Mucosa of gallbladder (tissue), 1 donor: ENCODE measurements around the gene XAGE5. TPM values are rescaled to one million over a fixed set of nuclear protein-coding genes. Genes with fewer than 3 reads are reported as not detected.
"Not testable (repeated sequence)": the region's sequence is repeated elsewhere in the genome, so short reads cannot be mapped to it uniquely, and the experiment has no call there.

ENCODE experiments used
- DNase-seq: peaks from one replicate; pipeline ENCODE4 v3.0.0-alpha.2; 2020; ENCODE audit warnings: low spot score
- total RNA-seq: library from RNA; stranded (reverse); gene quantifications from one replicate; pipeline ENCODE4 v1.2.1, GENCODE V29; 2021
- donor health status: DM: no; HTN: no; CAD: no.

XAGE5 gene, protein sequence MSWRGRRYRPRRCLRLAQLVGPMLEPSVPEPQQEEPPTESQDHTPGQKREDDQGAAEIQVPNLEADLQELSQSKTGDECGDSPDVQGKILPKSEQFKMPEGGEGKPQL
- total RNA-seq = not detected

DNA sequence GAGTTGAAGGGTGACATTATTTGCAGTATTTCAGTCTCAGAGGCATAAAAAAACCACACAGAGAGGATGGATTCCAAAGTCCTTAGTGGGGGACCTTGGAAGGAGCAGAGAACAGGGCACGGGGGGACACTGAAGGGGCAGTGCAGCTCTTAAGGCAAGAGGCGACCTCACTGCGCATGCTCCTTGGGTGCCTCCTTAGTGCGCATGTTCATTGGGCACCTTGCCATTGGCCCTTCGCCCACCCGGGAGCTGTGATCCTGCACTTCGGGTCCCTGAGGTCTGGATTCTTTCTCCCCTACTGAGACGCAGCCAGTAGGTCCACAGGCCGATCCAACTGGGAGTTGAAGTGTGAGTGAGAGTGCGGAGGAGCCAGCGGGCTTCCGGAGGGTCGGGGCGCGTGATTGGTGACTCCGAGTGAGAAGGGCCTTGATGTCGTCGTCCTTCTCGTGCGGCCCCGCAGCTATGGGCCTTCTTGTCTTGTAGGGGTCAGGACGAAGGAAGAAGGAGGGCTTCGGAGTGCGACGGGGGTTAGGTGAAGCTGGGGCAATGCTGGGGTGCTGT, at the start of gene XAGE5:
XAGE5 (plus strand) TSS at position 223 of the 561 bp plus-strand sequence. CDS start 1,280 bp downstream, outside the sequence.
- no peak for DNase-seq

DNA sequence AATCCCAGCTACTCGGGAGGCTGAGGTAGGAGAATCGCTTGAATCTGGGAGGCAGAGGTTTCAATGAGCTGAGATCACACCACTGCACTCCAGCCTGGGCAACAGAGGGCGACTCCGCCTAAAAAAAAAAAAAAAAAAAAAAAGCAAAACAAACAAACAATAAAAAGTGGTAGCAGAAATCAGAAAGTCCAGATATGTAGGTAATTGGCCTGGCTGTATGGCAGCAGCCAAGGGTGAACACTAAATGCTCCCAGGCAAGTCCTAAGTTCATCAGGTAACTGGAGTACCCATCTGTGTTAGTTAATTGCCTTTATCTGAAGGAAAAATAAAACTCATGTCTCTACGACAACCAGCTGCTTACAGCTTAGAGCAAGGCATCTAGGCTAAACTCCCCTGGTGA, 45.1 kb upstream of the XAGE5 start:
- not testable (repeated sequence) for DNase-seq

DNA sequence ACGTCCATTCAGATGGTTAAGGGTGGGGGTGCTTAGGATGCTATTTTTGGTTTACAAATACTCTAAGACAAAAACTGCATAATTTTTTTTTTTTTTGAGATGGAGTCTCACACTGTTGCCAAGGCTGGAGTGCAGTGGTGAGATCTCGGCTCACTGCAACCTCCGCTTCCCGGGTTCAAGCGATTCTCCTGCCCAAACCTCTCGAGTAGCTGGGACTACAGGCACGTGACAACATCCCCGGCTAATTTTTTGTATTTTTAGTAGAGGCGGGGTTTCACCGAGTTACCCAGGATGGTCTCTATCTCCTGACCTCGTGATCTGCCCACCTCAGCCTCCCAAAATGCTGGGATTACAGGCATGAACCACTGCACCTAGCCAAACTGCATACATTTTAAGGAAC, 37.6 kb upstream of the XAGE5 start:
- not testable (repeated sequence) for DNase-seq

DNA sequence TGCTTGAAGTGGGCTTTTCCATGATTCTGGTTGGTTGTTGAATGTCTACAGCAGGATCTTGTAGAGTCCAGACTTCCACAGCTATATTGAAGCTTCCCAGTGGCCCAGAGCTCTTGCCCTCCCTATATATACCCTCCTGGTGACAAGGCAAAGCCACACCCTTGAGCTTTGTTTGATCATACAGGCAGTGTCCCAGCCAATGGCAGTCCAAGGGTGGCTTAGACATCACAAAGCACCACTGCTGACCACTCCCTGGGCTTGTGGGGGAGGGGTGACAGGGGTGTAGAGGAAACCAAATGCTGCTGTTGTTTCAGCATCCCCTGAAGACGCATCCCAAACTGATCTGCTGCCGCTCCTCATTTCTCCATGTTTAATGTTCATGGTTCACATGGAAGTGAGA, 13.8 kb upstream of the XAGE5 start, which contains the start of gene SPANXN5:
SPANXN5 (minus strand) TSS at position 101 of the 400 bp plus-strand sequence; CDS start at position 22, 79 bp downstream.
- DNase-seq = not testable (repeated sequence)

DNA sequence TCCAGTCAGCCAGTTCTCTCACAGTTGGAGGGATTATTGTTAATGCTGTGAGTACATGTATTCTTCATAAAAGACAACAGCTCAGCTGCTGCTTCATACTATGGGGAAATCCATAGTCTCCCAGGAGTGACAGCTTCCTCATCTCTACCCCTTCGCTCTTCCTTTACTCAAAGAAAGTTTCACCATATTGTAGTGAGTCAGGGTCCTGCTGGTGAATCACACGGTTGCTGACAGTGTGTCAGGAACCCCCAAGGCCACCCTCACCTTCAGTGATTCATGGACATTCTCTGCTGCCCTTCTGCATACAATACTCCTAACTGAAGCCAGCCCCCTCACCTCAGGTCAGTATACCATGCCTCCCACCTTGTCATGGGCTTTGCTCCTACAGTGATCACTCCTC, 6.2 kb upstream of the XAGE5 start:
- DNase-seq = not testable (repeated sequence)

DNA sequence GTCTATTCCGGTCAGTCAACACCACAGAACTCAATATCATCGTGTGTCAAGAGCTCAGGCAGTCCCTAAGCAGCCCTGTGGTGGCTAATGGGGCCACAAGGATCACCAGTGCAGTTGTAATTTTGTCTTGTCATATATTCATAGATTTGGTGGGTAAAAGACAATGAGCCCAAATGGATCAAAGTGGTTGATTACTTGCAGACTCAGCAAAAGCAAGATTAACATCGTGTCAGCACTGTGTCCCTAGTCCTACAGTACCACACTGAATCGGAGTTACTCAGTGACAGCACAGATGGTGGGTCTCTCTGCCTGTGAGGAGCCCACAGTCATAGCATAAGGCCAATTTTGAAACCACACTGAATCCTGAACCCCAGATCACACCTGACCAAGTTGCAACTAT, 8.7 kb downstream of the XAGE5 start:
- DNase-seq = no peak

DNA sequence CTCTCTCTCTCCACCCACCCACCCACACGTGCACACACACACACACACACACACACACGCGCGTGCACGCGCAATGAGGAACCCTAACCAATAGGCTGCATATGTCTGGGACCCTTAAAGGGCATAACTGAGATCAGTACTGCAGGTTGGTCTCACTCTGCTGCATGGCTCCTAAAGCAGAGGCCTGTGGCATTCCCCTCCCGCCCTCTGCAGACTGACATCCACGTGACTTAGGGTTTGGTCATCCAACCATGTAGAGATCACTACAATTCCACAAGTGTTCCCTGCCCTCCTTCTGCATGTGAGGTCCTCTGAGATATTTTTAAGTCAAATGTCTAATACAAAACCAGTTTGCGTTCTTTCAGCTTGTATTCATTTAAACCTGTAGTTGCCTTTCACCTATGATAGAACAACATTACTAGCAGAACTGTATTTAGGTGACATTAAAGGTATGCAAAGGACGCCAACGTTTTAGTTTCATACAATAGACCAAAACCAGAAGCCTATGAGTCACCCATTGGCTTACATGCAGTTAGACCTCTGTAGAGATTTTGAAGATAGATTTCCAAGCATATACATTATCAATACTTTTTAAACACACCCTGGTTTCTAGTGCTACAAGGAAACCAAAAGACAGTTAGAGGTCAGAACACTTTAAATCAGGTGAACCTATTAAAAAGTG, 10.1 kb downstream of the XAGE5 start:
- DNase-seq = no peak

DNA sequence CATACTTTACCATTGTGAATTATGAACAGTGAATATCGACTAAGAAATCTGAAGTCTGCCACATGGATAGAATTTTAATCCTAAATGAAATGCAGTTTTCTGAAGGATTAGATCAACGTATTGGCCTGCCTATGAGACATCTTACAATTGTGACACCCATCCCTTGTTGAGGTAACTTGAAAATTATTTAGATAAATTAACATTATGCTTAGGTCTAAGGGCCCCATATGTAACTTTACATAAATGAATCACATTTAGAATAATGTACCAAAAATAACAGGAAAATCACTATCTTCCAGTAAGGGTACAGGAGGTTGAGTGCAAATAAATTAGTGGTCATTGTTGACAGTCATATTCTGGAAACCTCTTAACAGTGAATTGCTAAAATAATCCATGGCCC, 13.5 kb downstream of the XAGE5 start:
- no peak for DNase-seq

DNA sequence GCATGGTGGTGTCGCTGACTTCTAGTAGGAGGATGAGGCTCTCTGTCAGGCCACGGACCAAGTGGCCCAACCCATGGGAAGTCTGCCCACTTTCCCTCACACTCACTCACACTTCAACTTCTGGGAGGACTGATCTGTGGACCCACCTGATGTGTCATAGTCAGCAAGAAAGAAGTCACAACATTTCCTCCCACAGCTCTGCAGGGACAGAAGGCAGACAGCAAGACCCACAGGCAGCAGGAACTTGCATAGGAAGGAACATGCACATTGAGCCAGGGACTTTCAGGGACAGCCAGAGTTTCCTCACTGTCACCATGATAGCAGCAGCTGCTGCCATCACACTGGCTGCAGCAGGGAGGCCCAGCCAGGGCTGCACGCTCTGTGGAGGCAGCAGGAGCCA, 19.5 kb downstream of the XAGE5 start:
- DNase-seq = no peak

DNA sequence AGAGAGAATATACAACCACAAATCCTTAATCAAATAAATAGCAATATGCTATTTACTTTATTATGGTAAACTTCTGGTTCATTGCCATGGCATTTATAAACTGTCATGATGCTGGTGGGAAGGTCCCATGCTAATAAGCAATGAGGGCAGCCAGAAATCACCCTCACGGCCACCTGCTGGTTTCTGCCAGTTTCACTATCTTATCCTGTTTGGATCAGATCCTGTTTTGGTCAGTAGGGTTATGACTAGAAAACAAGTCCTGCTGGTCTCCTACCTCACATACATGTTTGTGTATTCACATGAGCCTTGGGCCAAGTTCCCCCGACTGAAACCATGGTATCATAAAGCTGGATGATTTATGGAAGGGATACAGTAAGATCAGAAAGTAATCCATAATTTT, 28.1 kb downstream of the XAGE5 start:
- no peak for DNase-seq

DNA sequence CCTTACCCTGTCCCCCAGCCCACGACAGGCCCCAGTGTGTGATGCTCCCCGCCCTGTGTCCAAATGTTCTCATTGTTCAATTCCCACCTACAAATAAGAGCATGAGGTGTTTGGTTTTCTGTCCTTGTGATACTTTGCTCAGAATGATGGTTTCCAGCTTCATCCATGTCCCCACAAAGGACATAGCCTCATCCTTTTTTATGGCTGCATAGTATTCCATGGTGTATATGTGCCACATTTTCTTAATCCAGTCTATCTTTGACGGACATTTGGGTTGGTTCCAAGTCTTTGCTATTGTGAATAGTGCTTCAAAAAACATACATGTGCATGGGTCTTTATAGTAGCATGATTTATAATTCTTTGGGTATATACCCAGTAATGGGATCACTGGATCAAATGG, 32.5 kb downstream of the XAGE5 start:
- not testable (repeated sequence) for DNase-seq

DNA sequence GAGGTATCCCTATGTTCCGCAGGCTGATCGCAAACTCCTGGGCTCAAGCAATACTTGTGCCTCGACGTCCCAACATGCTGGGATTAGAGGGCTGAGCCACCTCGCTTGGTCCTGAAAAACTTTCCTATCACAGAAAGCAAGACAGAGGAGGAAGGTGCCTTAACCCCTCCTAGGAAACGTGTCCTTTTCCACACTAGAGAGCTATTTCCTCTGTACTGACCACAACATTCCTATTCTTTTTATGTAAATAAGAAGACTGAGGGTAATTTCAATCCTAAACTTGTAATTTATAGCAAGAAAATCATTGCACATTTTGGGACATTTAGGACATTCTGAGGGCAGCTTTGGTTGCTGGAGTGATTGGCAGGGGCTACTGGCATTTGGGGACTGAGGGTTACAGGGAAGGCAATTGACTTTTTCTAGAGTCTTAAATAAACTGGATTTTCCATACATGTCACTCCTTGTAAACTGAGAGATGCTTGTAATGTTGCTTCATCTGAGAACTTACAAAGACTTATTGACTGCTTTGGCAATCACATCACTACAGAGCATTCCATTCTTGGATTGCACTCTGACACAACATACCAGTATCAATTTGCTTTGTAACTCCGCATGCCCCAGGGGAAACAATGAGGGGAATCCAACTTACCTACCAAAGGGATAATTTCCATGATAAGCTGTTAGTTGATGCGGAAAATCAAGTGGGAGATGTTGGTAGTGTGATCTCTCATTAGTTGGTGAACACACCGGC, 41.2 kb downstream of the XAGE5 start:
- DNase-seq = no peak

DNA sequence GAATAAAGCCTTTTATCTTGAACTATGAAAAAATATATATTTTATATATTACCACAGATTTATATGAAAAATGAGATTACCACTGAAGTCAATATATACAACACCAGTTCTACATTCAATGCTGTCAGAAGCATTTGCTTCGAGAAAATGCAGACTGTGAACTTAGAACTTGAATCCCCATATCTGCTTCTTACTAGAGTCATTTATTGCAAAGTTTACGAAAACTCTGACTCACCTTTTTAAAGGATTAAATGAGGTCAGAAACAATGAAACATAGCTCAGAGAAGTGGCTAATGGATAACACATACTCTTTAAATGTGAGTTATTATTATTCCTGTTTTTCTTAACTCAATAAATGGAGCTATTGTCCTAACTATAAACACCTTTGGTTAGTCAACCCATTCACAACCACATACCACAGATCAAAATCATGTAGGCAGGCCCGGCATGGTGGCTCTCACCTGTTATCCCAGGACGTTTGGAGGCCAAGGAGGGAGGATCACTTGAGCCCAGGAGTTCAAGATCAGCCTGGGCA, 46.0 kb downstream of the XAGE5 start:
- not testable (repeated sequence) for DNase-seq

DNA sequence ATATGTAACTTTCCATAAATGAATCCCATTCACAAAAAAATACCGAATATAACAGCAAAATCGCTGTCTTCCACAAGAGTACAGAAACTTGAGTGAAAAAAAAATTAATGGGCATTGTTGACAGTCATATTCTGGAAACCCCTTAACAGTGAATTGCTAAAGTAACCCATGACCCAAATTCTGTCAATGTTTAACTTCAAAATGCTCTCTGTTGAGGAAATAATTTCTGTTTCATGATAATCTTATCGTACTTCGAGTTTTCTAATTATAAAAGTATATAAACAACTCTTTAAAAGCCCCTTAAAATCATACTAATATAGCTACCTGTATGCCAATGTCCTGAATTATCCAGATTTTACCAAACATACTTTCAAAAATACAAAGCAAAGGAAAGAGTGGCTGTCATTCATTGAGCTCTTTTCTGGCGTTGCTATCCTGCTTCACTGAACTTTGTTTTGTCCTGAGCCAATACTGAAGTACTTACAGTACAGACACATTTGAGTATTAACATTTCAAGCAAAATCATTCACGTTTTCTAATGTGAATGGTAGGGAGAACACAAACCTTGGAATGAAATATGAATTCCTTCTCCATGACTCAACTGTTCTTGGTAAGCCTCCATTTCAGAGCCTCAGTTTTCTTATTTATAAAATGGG, 54.4 kb downstream of the XAGE5 start:
- no peak for DNase-seq

Other genes with a start within 250 kb of the XAGE5 start
- not detected for gene SSX7, start 156.4 kb upstream of the XAGE5 start, total RNA-seq
- not detected for gene SSX2, start 104.1 kb upstream of the XAGE5 start, total RNA-seq
- gene SSX2B, start 60.0 kb upstream of the XAGE5 start, total RNA-seq = 0.26 TPM
- not detected for gene SPANXN5, start 13.9 kb upstream of the XAGE5 start, total RNA-seq
- gene XAGE3, start 56.8 kb downstream of the XAGE5 start, total RNA-seq = not detected
- 12.4 TPM for gene FAM156B, start 86.0 kb downstream of the XAGE5 start, total RNA-seq
- 22.4 TPM for gene FAM156A, start 147.2 kb downstream of the XAGE5 start, total RNA-seq
- gene GPR173, start 237.5 kb downstream of the XAGE5 start, total RNA-seq = 1.4 TPM